HEK293T (cell line): ENCODE measurements around the gene SH3RF1.
"Not testable (repeated sequence)": the region's sequence is repeated elsewhere in the genome, so short reads cannot be mapped to it uniquely, and the experiment has no call there.

Experiments used
- CTCF ChIA-PET: fragments of 350-600 bp; formaldehyde crosslinking; extraction: SDS; loops from one replicate; lab custom pipeline; 2021; ENCODE audit warnings: antibody characterized with exemption, inconsistent platforms; lab: Yijun Ruan, JAX
- POLR2A ChIA-PET: fragments of 350-600 bp; formaldehyde crosslinking; extraction: SDS; loops from one replicate; lab custom pipeline; 2020; ENCODE audit warnings: antibody characterized with exemption, inconsistent platforms; lab: Yijun Ruan, JAX
- DNase-seq: peaks from one replicate; pipeline ENCODE4 v3.0.0; 2012; ENCODE audit warnings: mixed read lengths; ENCODE audit errors: extremely low spot score
- ARNT ChIP-seq: fragments of 450-650 bp; IDR thresholded peaks from 2 replicates; pipeline ENCODE4 v1.6.1; 2017; ENCODE audit warnings: mild to moderate bottlenecking
- BHLHE40 ChIP-seq: fragments of 450-650 bp; IDR thresholded peaks from 2 replicates; pipeline ENCODE4 v1.6.1; 2016; ENCODE audit warnings: mild to moderate bottlenecking, moderate library complexity, borderline replicate concordance
- CTBP1 ChIP-seq: fragments of 450-650 bp; IDR thresholded peaks from 2 replicates; pipeline ENCODE4 v1.6.1; 2016; ENCODE audit warnings: borderline replicate concordance
- ELF4 ChIP-seq: fragments of 450-650 bp; IDR thresholded peaks from 2 replicates; pipeline ENCODE4 v1.6.1; 2017; ENCODE audit warnings: antibody characterized with exemption
- FOXA1 ChIP-seq: fragments of 450-650 bp; IDR thresholded peaks from 2 replicates; pipeline ENCODE4 v1.6.1; 2016; ENCODE audit warnings: mild to moderate bottlenecking
- FOXK2 ChIP-seq: fragments of 450-650 bp; IDR thresholded peaks from 2 replicates; pipeline ENCODE4 v1.6.1; 2016; ENCODE audit warnings: mild to moderate bottlenecking
- FOXM1 ChIP-seq: fragments of 450-650 bp; IDR thresholded peaks from 2 replicates; pipeline ENCODE4 v1.6.1; 2017; ENCODE audit warnings: mild to moderate bottlenecking, borderline replicate concordance
- HDGF ChIP-seq: fragments of 450-650 bp; IDR thresholded peaks from 2 replicates; pipeline ENCODE4 v1.6.1; 2017; ENCODE audit warnings: antibody characterized with exemption, borderline replicate concordance
- L3MBTL2 ChIP-seq: fragments of 450-650 bp; conservative IDR thresholded peaks from 2 replicates; pipeline ENCODE4 v1.6.1; 2016; ENCODE audit warnings: mild to moderate bottlenecking
- LEF1 ChIP-seq: fragments of 450-650 bp; IDR thresholded peaks from 2 replicates; pipeline ENCODE4 v1.6.1; 2017; ENCODE audit warnings: mild to moderate bottlenecking, borderline replicate concordance
- NFRKB ChIP-seq: fragments of 450-650 bp; IDR thresholded peaks from 2 replicates; pipeline ENCODE4 v1.6.1; 2016; ENCODE audit warnings: mild to moderate bottlenecking, moderate library complexity
- PKNOX1 ChIP-seq: fragments of 450-650 bp; IDR thresholded peaks from 2 replicates; pipeline ENCODE4 v1.6.1; 2016
- SP1 ChIP-seq: fragments of 450-650 bp; IDR thresholded peaks from 2 replicates; pipeline ENCODE4 v1.6.1; 2017
- SUZ12 ChIP-seq: fragments of 450-650 bp; IDR thresholded peaks from 2 replicates; pipeline ENCODE4 v1.6.1; 2016; ENCODE audit warnings: mild to moderate bottlenecking
- TARDBP ChIP-seq: fragments of 450-650 bp; IDR thresholded peaks from 2 replicates; pipeline ENCODE4 v1.6.1; 2016
- ZNF384 ChIP-seq: fragments of 450-650 bp; IDR thresholded peaks from 2 replicates; pipeline ENCODE4 v1.6.1; 2016

The SH3RF1 gene

DNA sequence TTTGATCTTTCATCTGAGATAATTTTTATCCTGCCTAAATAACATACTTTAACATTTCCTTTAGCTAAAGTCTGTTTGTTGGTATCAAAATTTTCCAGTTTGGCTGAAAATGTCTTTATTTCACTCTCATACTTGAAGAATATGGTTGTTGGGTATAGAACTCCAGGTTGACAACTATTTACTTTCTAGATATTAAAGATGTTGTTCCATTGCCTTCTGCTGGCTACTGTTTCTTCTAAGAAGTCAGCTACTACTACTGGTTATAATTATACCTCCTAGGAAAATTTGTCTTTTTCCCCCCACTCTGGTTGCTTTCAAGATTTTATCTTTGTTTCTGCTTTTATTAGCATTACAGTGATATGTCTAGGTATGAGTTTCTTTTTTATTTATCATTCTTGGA lies 75.7 kb downstream of the SH3RF1 start:
- POLR2A ChIA-PET = no interaction called here
- TF ChIP-seq L3MBTL2 (no peak), ARNT (no peak), FOXA1 (no peak), CTBP1 (no peak), ELF4 (no peak), HDGF (no peak), LEF1 (no peak), BHLHE40 (no peak), FOXK2 (no peak), PKNOX1 (no peak), SUZ12 (no peak), FOXM1 (no peak), SP1 (no peak), TARDBP (no peak), ZNF384 (no peak), NFRKB (no peak)
- no peak for DNase-seq
- CTCF ChIA-PET = interaction anchor here (0.9 kb wide), 1 partner anchor 11 kb away, joined by 4 read pairs; no protein-coding TSS in a partner anchor

- POLR2A ChIA-PET = interaction anchor here (1.1 kb wide), 1 partner anchor 15 kb away, joined by 3 read pairs; no protein-coding TSS in a partner anchor
- CTCF ChIA-PET, DNase-seq: not testable (repeated sequence)
Observed at GRCh38 chr4:169189968-169190367, 80.8 kb downstream of the SH3RF1 start.

- POLR2A ChIA-PET = no interaction called here
- TF ChIP-seq HDGF (no peak), SUZ12 (no peak), FOXM1 (no peak), TARDBP (no peak), FOXA1 (no peak), BHLHE40 (no peak), FOXK2 (no peak), PKNOX1 (no peak), ZNF384 (no peak), NFRKB (no peak), ELF4 (no peak), L3MBTL2 (no peak), ARNT (no peak), SP1 (no peak)
- DNase-seq = no peak
- CTCF ChIA-PET = no interaction called here
Observed at GRCh38 chr4:169189372-169189771, 81.4 kb downstream of the SH3RF1 start.

- ChIA-PET POLR2A (interaction anchor here (1.2 kb wide), 1 partner anchor 179 kb away, joined by 3 read pairs; the partner anchor contains the start of gene CBR4), CTCF (interaction anchor here (0.6 kb wide), 1 partner anchor 178 kb away, joined by 4 read pairs; the partner anchor contains the start of gene CBR4)
- TF ChIP-seq CTBP1 = no peak
- TF ChIP-seq FOXK2 = no peak
- no peak for TF ChIP-seq SP1
- TF ChIP-seq BHLHE40 = no peak
- no peak for TF ChIP-seq TARDBP
- TF ChIP-seq ZNF384 = no peak
- no peak for TF ChIP-seq L3MBTL2
- no peak for TF ChIP-seq HDGF
- no peak for TF ChIP-seq FOXM1
- no peak for TF ChIP-seq LEF1
- no peak for TF ChIP-seq PKNOX1
- DNase-seq = no peak
Observed at GRCh38 chr4:169188204-169188603, 82.6 kb downstream of the SH3RF1 start.

GRCh38 chr4:169185133-169185956 lies 85.4 kb downstream of the SH3RF1 start:
- no peak for DNase-seq
- CTCF ChIA-PET = interaction anchor here (0.7 to 1.2 kb wide), 6 partner anchors 12 to 264 kb away, joined by 3 to 9 read pairs (median 4); no protein-coding TSS in a partner anchor
- POLR2A ChIA-PET = interaction anchor here (0.8 kb wide), 1 partner anchor 19 kb away, joined by 3 read pairs; no protein-coding TSS in a partner anchor
- TF ChIP-seq FOXA1 (no peak), NFRKB (no peak), ELF4 (no peak)

DNA sequence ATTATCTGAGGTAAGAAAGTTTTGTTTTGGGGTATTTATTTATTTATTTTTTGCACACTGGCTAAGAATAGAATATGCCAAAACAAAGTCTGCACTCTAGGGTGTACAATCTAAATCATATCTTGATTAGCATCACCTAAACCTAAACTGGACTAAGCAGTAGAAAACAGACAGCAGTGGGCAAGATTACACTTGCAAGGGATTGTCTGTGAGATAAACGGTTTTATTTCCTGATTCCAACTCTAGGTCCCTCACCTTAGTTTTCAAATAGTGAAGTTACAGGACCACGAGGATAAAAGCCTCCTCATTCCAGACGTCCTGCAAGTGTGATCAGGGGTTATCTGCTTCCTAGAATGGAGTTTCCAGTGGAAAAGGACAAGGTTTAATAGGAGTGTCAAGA lies 86.1 kb downstream of the SH3RF1 start:
- CTCF ChIA-PET = interaction anchor here (1.0 kb wide), 1 partner anchor 19 kb away, joined by 3 read pairs; no protein-coding TSS in a partner anchor
- TF ChIP-seq FOXK2 (no peak), ARNT (no peak), FOXM1 (no peak), LEF1 (no peak), SP1 (no peak)
- POLR2A ChIA-PET = no interaction called here
- no peak for DNase-seq
